Activated T-cell treated with anti-CD3 and anti-CD28 coated beads for 4 hours (primary cell): Measurements from ENCODE around the gene DDX21.
"Not testable (repeated sequence)": the region's sequence is repeated elsewhere in the genome, so short reads cannot be mapped to it uniquely, and the experiment has no call there.

Experiments used
- DNase-seq: peaks from one replicate; pipeline ENCODE4 v3.0.0-alpha.2; 2020

DDX21 gene

DNA sequence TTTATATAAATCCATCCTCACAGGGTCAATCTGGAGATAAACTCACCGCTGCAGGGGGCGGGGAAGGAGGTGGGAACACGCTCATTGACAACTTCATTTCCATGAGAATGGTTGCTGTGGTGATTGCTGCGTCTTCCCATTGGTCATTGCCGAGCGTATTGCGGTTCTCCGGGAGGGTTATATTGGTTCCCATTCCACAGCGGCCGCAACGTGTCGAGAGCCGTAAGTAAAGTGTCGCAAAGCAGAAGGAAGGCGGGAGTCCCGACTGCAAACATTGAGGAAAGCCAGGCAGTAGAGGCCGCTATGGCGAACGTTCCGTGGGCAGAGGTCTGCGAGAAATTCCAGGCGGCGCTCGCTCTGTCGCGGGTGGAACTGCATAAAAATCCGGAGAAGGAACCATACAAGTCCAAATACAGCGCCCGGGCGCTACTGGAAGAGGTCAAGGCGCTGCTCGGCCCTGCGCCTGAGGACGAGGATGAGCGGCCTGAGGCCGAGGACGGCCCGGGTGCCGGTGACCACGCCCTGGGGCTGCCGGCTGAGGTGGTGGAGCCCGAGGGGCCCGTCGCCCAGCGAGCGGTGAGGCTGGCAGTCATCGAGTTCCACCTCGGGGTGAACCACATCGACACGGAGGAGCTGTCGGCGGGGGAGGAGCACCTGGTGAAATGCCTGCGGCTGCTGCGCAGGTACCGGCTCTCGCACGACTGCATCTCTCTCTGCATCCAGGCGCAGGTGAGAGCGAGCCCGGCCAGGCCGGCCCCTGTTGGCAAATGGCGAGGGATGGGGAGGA is 32.8 kb downstream of the DDX21 start, which contains the start of gene KIFBP:
Gene KIFBP, plus strand, starts transcription at position 274 of the 787 bp plus-strand sequence. Its CDS starts 30 bp downstream, at position 304.
- peak; percentile 59 for DNase-seq

DNA sequence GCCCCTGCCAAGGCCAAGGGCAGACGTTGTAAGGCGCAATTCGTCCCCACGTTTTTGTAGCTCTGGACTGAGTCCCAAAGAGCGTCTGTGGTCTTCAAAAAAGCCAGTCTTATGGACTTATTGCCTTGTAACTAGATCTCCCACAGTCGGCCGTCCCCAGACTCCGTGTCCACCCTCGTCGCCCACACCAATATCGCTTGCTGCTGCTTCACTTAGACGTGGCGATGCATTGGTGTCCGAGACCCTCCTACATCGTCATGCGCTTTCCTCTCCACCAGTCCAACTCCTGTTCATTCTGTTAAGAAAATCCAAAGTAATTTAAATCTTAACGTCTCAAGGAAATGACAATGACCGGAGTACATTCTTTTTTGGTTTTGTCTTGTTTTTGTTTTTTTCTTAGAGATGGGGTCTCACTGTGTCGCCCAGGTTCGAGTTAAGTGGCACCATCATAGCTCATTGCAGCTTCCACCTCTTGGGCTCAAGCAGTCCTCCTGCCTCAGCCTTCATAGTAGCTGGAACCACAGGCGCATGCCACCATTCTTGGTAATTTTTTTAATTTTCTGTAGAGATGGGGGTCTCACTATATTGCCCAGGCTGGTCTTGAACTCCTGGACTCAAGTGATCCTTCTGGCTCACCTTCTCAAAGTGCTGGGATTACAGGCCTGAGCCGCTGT is 33.5 kb downstream of the DDX21 start:
- DNase-seq, result no peak

DNA sequence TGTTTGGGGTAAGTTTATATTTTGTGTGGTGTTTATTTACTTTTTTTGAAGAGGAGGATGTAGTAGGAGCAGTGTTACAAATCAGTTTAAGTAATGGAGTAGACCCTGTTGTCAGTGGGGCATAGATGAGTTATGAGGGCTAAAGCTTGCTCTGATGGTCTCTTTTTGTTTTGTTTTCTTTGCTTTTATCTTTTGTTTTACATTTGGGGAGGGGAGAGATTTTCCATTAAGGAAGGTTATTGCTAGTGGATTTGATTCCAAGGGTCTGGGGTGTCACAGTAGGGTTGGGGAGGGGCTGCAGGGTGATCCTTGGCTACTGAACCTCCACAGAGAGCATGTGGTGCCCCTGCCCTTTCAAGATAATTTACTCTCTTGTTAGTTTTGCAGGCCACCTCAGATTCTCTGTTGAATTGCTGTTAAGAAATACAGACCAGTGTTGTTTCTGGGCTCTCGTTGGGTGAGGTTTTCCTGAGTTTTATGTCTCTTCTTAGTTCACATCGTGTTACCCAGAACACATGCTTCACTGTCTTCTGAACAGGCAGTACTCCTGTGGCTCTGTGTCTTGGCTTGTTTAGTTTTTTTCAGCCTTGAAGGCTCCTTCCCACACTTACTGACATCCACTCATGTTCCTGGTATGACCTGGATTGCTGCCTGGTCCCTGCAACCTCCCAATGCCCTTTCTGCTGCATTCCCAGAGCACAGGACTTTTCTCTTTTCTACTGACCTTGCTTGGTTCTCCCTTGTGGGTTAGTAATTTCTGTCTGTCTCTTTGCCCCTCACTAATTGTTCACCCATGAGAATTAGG is 36.9 kb downstream of the DDX21 start:
- no peak for DNase-seq

DNA sequence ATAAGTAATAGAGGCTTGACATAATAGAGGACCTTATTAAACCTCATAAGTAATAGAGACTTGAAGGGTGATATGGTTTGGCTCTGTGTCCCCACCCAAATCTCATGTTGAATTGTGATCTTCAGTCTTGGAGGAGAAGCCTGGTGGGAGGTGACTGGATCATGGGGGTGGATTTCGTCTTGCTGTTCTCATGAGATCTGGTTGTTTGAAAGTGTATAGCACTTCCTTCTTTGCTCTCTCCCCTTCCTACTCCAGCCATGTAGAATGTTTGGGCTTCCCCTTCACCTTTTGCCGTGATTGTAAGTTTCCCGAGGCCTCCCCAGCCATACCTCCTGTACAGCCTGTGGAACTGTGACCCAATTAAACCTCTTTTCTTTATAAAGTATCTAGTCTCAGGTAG is 41.2 kb downstream of the DDX21 start:
- DNase-seq, result no peak

DNA sequence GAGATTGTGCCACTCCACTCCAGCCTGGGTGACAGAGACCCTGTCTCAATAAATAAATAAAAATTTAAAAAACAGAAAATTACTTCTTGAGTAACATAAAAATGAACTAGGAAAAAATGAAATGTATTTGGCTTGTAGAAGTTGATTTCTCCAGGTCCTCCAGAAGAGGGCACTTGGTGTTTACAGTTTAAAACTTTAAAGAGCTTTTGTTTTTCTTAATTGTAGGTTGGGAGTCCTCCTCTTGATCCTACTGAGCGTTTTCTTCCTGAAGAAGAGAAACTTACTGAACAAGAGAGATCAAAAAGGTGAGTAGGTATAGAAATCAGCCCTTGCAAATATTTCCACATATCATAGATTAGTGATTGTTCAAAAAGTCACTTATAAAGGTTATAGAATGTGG is 48.9 kb downstream of the DDX21 start:
- no peak for DNase-seq

DNA sequence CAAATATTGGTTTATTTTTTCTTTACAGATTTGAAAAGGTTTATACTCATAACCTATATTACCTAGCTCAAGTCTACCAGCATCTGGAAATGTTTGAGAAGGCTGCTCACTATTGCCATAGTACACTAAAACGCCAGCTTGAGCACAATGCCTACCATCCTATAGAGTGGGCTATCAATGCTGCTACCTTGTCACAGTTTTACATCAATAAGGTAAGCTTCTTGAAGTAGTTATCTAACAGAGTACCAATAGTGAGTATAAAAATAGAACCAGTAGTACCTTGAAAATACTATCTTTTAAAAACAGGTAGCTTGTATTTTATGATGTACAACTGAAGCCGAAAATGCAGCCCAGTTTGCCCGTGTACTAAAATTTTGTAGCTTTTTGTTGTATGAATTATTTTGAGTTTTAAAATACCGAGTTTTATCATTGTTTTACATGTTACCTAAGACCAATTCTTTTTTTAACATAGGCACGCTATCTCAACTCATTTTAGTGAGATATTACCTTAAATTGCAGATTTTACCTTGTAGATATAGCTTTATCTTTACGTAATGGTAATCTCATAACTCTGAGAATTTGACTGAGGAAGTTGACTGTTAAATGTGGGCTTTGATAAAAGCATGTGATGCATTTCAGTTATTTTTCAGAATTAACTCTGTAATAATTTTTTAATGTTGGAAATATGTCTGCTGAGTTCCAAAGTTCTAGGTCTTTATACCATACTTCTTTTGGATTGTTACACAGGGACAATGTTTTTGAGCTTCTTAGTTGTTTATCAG is 49.9 kb downstream of the DDX21 start:
- DNase-seq, result no peak

DNA sequence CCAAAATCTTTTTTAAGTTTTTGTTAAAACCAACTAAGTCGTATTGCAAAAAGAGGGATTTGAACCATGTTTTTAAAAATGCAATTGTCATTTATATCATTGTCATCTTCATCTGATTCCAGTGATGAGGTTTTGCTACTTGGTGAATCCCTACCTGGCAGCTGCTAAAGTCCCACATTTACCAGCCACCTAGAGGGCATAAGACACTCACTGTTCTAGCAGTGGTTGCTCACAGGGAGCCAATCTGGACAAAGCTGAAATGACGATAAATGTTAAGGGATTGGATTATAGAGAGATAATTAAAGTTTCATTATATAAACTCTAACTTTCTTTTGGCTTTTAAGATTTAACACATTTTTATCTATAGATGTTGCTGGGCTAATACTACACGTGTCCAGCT is 51.3 kb downstream of the DDX21 start:
- DNase-seq, result no peak

DNA sequence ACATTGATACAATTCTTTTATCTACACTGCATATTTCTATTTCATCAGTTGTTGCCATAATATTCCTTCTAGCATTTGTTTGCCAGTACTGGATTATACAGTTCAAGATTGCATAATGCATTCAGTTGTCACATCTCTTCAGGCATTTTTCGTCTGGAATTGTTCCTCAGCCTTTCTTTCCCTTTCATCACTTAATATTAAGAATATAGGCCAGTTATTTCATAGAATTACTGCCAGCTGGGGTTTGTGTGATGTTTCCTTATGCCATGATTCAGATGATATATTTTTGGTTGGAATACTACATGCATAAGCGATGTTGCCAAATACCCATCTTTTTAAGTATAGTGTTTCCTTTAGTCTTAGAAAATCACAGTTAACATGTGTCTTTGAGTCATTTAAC is 53.4 kb downstream of the DDX21 start:
- no peak for DNase-seq

DNA sequence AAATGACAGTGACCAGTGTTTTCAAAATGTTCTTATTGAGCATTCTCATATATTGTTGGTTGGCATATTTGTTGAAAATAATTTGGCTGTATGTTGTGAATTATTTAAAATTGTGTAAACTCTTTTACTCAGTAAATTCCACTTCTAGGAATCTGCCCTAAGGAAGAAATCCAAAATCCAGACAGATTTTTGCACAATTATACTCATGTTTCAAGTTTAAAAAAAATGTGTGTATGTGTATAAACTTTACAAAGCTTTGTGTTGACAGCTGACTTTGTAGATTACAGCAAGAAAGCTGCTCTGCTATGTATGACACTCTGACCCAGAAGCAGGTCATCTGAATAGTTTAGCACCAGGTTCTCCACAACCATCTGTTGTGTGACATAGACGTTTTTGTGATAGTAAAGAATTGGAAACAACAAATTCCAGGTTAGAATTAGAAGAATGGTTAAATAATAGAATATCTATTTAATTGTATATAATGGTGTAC is 54.2 kb downstream of the DDX21 start:
- no peak for DNase-seq

DNA sequence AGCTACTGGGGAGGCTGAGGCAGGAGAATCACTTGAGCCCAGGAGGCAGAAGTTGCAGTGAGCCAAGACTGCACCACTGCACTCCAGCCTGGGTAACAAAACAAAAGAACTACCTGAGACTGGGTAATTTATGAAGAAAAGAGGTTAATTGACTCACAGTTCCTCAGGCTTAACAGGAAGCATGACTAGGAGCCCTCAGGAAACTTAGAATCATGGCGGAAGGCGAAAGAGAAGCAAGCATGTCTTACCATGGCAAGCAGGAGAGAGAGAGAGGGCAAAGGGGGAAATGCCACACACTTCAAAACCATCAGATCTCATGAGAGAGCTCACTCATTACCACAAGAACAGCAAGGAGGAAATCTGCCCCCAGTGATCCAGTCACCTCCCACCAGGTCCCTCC is 56.8 kb downstream of the DDX21 start:
- not testable (repeated sequence) for DNase-seq

DNA sequence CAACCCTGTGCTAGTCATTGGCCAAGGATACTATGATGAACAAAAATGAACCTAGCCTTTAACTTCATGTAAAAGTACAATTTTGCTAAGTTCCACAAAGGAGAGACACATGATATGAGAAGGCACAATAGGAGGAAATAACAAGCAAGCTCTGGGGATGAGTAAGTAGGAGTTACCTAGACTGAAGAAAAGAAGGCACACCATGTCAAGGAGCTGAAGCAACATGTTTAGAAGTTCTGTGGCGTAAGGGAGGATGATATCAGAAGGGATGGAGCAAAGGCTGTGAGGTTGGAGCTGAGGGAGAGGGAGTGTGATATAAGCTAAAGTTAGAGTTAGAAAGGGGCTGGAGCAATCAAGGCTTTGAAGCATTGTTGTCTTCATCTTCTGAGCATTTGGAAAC is 58.2 kb downstream of the DDX21 start:
- DNase-seq, result no peak

DNA sequence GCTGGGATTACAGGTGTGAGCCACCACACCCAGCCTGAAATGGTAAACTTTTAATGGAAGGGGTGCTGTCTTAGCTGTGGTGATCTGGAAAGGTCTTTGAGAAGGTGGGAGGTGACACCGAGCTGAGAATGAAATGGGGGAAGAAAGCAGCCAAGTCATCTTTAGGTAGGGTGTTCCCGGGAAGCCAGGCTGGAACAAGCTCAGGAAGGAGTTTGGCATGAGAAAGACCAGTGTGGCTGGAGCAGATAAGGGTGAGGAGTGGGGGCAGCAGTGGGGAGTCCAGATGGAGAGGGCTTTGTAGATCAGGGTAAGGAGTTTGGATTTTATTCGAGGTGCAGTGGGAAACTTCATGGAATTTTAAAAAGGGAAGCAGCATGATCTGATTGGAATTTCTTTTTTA is 62.6 kb downstream of the DDX21 start:
- no peak for DNase-seq

DNA sequence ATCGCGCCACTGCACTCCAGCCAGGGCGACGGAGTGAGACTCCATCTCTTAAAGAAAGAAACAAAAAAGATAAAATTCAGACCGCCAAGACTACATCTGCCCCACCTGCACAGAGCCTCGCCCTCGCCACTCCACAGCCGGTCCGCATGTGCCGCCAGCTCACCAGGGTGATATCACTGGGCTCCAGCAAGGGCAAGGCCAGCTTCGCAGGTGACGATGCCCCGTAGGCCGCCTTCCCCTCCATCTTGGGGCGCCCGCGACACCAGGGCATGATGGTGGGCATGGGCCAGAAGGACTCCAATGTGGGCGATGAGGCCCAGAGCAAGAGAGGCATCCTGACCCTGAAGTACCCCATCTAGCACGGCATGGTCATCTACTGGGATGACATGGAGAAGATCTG is 66.6 kb downstream of the DDX21 start:
- no peak for DNase-seq

DNA sequence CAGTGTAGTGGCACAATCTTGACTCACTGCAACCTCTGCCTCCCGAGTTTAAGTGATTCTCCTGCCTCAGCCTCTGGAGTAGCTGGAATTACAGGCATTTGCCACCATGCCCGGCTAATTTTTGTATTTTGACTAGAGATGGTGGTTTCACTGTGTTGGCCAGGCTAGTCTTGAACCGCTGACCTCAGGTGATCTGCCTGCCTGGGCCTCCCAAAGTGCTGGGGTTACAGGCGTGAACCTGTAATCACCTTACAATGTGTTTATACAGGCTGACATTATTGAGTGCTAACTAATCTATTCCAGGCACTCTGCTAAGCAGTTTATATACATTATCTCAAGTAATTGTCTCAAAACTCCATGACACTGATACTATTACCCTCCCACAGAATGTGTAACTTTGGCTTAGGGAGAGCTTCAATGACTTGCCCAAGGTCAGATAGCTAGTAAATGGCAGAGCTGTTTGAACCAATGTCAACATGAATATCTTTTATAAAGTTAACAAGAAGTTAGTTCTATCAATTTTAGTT is 69.5 kb downstream of the DDX21 start:
- no peak for DNase-seq

DNA sequence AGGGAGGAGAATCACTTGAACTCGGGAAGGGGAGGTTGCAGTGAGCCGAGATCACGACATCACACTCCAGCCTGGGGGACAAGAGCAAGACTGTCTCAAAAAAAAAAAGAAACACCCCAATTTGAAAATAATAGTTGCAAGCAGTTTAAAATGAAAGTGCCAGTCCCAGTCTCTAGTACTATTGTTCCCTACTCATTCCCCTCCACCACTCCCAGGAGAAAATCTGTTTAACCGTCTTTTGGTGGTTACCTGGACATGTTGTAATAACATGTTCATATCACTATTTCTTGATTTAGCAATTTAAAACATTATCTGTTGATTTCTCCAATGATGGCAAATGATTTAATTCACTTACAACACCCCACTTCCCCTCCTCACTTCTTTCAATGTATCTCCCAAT is 77.3 kb downstream of the DDX21 start:
- no peak for DNase-seq
